HG02763 (cell line): ENCODE results near the gene TDRD6.

ENCODE experiments used
- ATAC-seq: cut with Tn5 transposase; IDR thresholded peaks from one replicate; pipeline ENCODE4 v1.9.1; 2021; ENCODE audit warnings: mild to moderate bottlenecking, moderate library complexity; ENCODE audit not compliant: unreplicated experiment

TDRD6 gene

GRCh38 chr6:46688117-46688965 is 656 bp downstream of the TDRD6 start:
- ATAC-seq, result no peak

GRCh38 chr6:46688966-46689335 is 1.3 kb downstream of the TDRD6 start:
- ATAC-seq, result no peak

- ATAC-seq, result no peak
Measured at GRCh38 chr6:46689657-46690056, 2.0 kb downstream of the TDRD6 start.

- no peak for ATAC-seq
Measured at GRCh38 chr6:46690141-46690755, 2.6 kb downstream of the TDRD6 start.

- no peak for ATAC-seq
Measured at GRCh38 chr6:46690911-46691451, 3.3 kb downstream of the TDRD6 start.

- no peak for ATAC-seq
Measured at GRCh38 chr6:46699970-46700369, 12.3 kb downstream of the TDRD6 start.

- no peak for ATAC-seq
Measured at GRCh38 chr6:46704562-46704961, 16.9 kb downstream of the TDRD6 start.

GRCh38 chr6:46706464-46706863 is 18.8 kb downstream of the TDRD6 start:
- ATAC-seq, result no peak

- no peak for ATAC-seq
Measured at GRCh38 chr6:46711491-46711890, 23.8 kb downstream of the TDRD6 start.

GRCh38 chr6:46715141-46715540 is 27.5 kb downstream of the TDRD6 start:
- no peak for ATAC-seq

- no peak for ATAC-seq
Measured at GRCh38 chr6:46719099-46719498, 31.4 kb downstream of the TDRD6 start.

- ATAC-seq, result no peak
Measured at GRCh38 chr6:46720401-46720800, 32.7 kb downstream of the TDRD6 start.

GRCh38 chr6:46729787-46730326 is 42.2 kb downstream of the TDRD6 start:
- ATAC-seq, result no peak

GRCh38 chr6:46730921-46731461 is 43.3 kb downstream of the TDRD6 start:
- ATAC-seq, result no peak

- no peak for ATAC-seq
Measured at GRCh38 chr6:46733341-46733801, 45.7 kb downstream of the TDRD6 start.

- no peak for ATAC-seq
Measured at GRCh38 chr6:46734867-46735719, 47.4 kb downstream of the TDRD6 start, which contains the start of gene PLA2G7. Gene PLA2G7 (minus strand): TSS chr6:46735375. CDS start chr6:46722891, 12,484 bp downstream.

- ATAC-seq, result no peak
Measured at GRCh38 chr6:46735720-46736031, 48.0 kb downstream of the TDRD6 start.

- ATAC-seq, result no peak
Measured at GRCh38 chr6:46736906-46737305, 49.2 kb downstream of the TDRD6 start.

- ATAC-seq, result no peak
Measured at GRCh38 chr6:46741482-46741881, 53.8 kb downstream of the TDRD6 start.

- ATAC-seq, result no peak
Measured at GRCh38 chr6:46741910-46742309, 54.2 kb downstream of the TDRD6 start.
